OCI-LY7 (cell line): Measurements from ENCODE around the gene KANSL3.
"Not testable (repeated sequence)": the region's sequence is repeated elsewhere in the genome, so short reads cannot be mapped to it uniquely, and the experiment has no call there.

Experiments used
- CTCF ChIP-seq: fragments of 200-600 bp; sonication (generic); conservative IDR thresholded peaks from 2 replicates; pipeline ENCODE4 v1.5.1; 2014; ENCODE audit warnings: mild to moderate bottlenecking, antibody characterized with exemption, low read length, moderate library complexity, mixed read lengths
- EZH2phosphoT487 ChIP-seq: fragments of 200-600 bp; sonication (generic); IDR thresholded peaks from 2 replicates; pipeline ENCODE4 v1.6.1; 2018; ENCODE audit warnings: low read depth, borderline replicate concordance, mild to moderate bottlenecking, mixed run types, antibody characterized with exemption, low read length, moderate library complexity, mixed read lengths

DNA sequence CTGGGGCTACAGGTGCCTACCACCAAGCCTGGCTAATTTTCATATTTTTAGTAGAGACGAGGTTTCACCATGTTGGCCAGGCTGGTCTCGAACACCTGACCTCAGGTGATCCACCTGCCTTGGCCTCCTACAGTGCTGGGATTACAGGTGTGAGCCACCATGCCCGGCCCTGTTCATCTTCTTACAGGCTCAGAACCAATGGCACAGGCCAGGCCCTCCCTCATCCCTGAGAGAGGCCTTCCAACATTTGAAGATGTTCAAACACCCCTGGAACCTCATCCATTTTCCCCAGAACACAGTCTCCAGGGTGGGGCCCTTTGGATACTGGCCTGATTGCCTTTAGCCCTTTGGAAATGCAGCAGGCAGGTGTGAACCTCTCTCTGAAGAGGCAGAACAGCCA lies 27.6 kb upstream of the KANSL3 start:
- not testable (repeated sequence) for TF ChIP-seq CTCF, EZH2phosphoT487
